AG09309 (cell line): ENCODE measurements around the gene FIBCD1.

ENCODE experiments used
- DNase-seq: peaks from one replicate; pipeline ENCODE4 v3.0.0-alpha.2; 2010; ENCODE audit warnings: low read depth
- H3K4me3 ChIP-seq: 2 replicates; pipeline ENCODE4 v1.5.1; 2011; ENCODE audit warnings: mild to moderate bottlenecking, low read depth, low read length, moderate library complexity; ENCODE audit not compliant: control insufficient read depth
- TF ChIP-seq, protein P1 (sequence below): IDR thresholded peaks from 2 replicates; pipeline ENCODE4 v1.5.1; 2011; ENCODE audit warnings: mild to moderate bottlenecking, low read depth, low read length, inconsistent platforms; ENCODE audit not compliant: insufficient read depth, control insufficient read depth; ENCODE audit errors: missing control alignments

Gene FIBCD1

DNA sequence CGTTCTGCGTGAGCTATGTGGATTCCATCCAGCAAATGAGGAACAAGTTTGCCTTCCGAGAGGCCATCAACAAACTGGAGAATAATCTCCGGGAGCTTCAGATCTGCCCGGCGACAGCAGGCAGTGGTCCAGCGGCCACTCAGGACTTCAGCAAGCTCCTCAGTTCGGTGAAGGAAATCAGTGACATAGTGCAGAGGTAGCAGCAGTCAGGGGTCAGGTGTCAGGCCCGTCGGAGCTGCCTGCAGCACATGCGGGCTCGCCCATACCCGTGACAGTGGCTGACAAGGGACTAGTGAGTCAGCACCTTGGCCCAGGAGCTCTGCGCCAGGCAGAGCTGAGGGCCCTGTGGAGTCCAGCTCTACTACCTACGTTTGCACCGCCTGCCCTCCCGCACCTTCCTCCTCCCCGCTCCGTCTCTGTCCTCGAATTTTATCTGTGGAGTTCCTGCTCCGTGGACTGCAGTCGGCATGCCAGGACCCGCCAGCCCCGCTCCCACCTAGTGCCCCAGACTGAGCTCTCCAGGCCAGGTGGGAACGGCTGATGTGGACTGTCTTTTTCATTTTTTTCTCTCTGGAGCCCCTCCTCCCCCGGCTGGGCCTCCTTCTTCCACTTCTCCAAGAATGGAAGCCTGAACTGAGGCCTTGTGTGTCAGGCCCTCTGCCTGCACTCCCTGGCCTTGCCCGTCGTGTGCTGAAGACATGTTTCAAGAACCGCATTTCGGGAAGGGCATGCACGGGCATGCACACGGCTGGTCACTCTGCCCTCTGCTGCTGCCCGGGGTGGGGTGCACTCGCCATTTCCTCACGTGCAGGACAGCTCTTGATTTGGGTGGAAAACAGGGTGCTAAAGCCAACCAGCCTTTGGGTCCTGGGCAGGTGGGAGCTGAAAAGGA, 53.3 kb downstream of the FIBCD1 start:
- H3K4me3 ChIP-seq = no peak overlapping the region
- DNase-seq = no peak
- TF ChIP-seq, protein P1, sequence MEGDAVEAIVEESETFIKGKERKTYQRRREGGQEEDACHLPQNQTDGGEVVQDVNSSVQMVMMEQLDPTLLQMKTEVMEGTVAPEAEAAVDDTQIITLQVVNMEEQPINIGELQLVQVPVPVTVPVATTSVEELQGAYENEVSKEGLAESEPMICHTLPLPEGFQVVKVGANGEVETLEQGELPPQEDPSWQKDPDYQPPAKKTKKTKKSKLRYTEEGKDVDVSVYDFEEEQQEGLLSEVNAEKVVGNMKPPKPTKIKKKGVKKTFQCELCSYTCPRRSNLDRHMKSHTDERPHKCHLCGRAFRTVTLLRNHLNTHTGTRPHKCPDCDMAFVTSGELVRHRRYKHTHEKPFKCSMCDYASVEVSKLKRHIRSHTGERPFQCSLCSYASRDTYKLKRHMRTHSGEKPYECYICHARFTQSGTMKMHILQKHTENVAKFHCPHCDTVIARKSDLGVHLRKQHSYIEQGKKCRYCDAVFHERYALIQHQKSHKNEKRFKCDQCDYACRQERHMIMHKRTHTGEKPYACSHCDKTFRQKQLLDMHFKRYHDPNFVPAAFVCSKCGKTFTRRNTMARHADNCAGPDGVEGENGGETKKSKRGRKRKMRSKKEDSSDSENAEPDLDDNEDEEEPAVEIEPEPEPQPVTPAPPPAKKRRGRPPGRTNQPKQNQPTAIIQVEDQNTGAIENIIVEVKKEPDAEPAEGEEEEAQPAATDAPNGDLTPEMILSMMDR = no peak

DNA sequence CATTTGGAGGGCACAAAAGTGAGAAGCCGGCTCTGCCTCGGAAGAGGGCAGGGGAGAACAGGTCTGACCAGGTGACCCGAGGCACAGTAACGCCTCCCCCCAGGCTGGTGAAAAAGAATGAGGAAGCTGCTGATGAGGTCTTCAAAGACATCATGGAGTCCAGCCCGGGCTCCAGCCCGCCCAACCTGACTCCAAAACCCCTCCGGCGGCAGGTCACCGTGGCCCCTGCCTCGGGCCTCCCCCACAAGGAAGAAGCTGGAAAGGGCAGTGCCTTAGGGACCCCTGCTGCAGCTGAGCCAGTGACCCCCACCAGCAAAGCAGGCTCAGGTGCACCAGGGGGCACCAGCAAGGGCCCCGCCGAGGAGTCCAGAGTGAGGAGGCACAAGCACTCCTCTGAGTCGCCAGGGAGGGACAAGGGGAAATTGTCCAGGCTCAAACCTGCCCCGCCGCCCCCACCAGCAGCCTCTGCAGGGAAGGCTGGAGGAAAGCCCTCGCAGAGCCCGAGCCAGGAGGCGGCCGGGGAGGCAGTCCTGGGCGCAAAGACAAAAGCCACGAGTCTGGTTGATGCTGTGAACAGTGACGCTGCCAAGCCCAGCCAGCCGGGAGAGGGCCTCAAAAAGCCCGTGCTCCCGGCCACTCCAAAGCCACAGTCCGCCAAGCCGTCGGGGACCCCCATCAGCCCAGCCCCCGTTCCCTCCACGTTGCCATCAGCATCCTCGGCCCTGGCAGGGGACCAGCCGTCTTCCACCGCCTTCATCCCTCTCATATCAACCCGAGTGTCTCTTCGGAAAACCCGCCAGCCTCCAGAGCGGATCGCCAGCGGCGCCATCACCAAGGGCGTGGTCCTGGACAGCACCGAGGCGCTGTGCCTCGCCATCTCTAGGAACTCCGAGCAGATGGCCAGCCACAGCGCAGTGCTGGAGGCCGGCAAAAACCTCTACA, 54.2 kb downstream of the FIBCD1 start:
- no peak overlapping the region for H3K4me3 ChIP-seq
- DNase-seq = no peak
- TF ChIP-seq, protein P1 = no peak

DNA sequence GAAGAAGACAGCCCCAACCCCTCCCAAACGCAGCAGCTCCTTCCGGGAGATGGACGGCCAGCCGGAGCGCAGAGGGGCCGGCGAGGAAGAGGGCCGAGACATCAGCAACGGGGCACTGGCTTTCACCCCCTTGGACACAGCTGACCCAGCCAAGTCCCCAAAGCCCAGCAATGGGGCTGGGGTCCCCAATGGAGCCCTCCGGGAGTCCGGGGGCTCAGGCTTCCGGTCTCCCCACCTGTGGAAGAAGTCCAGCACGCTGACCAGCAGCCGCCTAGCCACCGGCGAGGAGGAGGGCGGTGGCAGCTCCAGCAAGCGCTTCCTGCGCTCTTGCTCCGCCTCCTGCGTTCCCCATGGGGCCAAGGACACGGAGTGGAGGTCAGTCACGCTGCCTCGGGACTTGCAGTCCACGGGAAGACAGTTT, 54.9 kb downstream of the FIBCD1 start:
- no peak overlapping the region for H3K4me3 ChIP-seq
- TF ChIP-seq, protein P1 = no peak
- no peak for DNase-seq

DNA sequence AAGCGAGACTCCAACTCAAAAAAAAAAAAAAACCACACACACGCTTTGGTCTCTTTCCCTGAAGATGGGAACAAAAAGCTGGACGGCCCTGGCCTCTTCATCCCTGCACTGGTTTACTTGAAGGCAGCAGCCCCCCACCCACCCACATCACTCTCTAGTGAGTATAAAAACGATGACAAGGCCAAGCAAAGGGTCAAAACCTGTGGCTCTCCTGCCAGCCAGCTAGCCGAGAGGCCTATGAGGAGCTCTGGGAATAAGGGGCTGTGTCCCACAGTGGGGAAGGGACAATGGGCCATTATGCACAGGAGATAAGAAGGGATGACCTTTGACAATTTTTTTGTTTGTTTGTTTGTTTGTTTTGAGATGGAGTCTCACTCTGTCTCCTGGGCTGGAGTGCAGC, 55.6 kb downstream of the FIBCD1 start:
- DNase-seq = no peak
- TF ChIP-seq, protein P1 = no peak
- no peak overlapping the region for H3K4me3 ChIP-seq

DNA sequence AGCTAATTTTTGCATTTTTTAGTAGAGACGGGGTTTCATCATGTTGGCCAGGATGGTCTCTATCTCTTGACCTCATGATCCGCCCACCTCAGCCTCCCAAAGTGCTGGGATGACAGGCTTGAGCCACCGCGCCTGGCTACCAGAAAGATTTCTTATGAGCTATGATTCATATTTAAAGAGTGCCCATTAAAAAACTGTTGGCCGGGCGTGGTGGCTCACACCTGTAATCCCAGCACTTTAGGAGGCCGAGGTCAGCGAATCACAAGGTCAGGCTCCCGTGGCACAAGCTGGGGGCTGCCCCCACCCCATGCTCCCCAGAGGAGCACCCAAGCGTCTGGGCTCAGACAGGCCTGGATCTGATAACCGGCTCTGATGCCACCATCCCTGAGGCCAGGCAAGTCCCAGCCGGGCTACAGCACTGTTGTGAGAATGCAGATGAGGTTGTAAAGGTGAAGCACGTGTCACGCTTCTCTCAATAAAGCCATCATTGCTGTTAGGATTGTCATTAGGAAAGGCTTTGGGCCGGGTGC, 56.3 kb downstream of the FIBCD1 start:
- DNase-seq = no peak
- TF ChIP-seq, protein P1 = no peak
- no peak overlapping the region for H3K4me3 ChIP-seq

DNA sequence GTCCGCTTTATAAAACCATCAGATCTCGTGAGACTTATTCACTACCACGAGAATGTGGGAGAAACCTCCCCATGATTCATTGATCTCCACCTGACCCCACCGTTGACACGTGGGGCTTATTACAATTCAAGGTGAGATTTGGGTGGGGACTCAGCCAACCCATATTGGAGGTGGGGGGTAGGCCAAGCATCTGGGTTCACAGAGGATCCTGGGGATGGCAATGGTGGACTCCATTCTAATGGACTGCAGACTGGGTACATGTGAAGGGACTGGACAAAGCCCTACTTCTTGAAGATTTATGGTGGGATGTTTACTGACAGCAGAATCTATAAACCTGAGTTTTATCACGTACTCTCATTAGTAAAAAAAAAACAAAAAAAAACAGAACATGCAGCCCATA, 57.5 kb downstream of the FIBCD1 start:
- DNase-seq = no peak
- TF ChIP-seq, protein P1 = no peak
- no peak overlapping the region for H3K4me3 ChIP-seq
